Fibroblast of skin of abdomen (primary cell): ENCODE data around the gene INTS1.
"Not testable (repeated sequence)": the region's sequence is repeated elsewhere in the genome, so short reads cannot be mapped to it uniquely, and the experiment has no call there.

Source experiments
- DNase-seq: peaks from one replicate; pipeline ENCODE4 v3.0.0-alpha.2; 2013

Gene INTS1

DNA sequence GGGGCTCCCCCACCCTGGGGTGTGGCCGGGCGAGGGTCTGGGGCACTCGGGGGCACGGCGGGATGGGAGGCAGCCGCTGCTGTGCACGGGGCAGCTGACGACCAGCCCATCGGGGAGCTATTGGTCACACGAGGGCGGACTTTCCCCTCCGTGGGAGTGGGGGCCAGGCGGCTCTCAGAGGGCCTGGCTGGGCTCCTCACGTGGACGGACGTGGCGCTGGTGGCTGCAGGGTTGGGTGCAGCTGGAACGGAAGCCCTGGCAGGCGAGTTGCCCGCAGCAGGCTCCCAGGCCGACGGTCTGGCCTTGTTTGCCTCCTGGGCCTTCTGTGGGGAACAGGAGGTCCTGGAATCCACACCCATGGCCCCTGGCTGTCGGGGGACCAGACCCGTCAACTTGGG, 59.3 kb downstream of the INTS1 start:
- no peak for DNase-seq

DNA sequence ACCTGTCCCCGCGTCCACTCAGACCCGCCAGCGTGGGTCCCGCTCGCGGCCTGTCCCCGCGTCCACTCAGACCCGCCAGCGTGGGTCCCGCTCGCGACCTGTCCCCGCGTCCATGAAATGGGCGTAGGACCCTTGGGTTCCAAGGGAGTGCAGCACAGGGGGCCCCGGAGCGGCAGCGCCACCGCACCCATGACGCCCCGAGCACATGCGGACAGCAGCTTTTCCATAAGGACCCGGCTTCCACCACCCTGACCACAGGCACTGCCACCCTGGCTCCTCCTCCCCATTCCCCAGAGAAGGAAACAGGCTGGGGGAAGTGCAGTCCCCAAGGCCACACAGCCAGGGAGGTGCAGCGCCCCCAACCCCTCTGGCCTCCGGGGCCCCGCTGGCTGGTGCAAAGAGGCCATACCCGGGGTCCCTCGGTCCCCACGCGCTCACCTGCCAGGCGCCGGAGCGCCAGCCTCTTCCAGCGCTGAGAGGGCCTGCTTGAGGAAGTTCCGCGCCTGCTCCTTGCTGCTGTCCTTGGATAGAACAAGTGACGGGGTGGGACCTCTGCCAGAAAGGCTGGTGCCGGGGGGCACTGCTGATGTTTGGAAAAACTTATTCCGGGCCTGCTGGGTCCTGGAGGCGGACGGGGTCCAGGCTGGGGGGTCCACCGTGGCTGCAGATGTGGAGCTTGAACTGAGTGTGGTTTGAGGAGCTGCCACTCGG, 59.8 kb downstream of the INTS1 start:
- no peak for DNase-seq

DNA sequence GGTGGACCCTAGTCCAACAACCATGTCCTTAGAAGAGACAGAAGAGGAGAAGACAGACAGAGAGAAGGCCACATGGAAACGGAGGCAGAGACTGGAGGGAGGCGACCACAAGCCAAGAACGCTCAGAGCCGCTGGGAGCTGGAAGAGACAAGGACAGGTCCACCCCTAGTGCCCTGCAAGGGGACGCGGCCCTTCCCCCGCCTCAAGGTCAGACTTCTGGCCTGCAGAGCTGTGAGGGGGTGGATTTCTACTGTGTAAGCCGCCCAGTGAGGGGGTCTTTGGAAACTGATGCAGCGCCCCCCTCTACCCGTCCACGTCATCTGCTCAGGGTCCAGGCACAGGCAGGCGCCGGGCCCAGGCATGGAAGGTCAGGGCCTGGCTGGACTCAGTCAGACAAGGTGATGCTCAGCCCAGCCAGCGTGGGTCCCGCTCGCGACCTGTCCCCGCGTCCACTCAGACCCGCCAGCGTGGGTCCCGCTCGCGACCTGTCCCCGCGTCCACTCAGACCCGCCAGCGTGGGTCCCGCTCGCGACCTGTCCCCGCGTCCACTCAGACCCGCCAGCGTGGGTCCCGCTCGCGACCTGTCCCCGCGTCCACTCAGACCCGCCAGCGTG, 60.5 kb downstream of the INTS1 start:
- not testable (repeated sequence) for DNase-seq

DNA sequence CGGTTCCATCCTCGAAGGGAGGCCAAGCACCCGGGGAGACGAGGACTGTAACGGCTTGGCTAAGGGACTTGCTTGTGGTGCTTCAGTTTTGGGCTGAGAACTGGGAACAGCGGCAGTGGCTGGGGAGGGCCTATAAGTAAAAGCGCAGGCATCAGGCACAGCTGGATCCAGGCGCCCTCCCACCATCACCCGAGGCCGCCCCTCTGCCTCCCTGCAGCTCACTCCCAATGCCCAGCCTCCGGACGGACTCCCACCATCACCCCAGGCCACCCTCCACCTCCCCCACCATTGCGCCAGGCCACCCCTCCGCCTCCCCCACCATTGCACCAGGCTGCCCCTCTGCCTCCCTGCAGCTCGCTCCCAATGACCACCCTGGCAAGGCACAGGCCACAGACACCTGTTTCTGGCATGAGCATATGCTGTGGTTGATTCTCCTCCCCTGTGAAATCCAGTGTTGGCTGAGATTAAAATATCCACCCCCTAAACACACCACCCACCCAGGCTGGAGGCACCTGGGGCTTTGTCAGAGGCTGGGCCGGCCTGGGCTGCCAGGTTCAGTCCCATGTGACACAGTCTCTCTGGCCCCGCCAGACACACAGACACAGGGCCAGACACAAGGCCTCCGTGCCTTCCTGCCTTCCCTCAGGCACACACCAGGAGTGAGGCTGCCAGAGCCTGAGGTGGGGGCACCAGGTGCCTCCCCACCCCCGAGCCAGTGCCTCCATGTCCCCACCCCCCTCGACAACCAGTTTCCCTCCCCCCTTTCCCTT, 61.6 kb downstream of the INTS1 start:
- no peak for DNase-seq

DNA sequence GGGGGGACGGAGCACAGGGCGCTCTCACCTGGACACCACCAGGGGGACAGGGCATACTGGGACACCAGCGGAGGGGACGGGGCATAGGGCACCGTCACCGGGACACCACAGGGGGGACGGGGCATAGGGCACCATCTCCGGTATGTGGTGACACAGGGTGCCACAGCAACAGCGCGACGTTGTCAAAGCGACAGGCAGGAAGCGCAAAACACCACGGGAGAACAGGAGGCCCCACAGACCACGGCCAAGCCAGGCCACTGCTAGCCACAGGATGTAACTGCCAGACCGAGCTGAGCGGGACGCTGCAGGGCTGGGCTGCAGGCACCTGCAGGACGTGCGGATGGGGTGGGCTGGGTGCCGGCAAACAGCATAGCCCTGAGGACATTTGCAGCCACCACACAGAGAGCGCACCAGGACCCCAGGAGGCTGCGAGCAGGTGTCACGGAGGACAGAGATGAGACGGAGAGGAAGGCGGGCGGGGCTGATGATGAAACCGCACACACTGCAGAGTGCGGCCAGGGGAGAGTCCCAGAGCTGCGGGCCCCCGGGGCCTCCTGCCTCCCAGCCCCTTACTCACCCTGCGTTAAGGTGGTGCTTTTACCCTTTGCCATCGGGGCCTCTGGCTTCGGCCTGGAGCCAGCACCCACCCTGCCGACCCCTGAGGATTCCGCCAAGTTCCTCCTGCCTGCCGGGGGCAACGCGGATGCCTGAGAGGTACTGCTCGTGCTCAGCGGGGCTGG, 62.4 kb downstream of the INTS1 start:
- no peak for DNase-seq

DNA sequence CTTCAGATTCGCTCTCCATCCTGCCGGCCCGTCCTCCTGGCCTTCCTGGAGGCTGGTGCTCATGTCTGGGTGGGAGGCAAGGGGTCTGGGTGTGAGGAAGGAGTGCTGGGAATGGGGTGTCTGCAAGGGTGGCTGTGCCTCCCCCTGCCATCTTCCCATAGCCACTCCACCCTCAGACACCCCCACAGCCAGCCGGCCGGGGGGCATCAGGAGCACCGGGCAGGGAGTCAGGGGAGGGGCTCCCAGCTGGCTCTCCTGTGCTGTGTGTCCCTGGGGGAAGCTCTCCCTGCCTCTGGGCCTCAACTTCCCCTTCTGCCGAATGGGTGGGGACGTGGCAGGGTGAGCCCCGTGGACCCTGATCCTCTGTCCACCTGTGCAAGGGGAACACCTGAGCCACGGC, 63.6 kb downstream of the INTS1 start:
- DNase-seq = no peak

DNA sequence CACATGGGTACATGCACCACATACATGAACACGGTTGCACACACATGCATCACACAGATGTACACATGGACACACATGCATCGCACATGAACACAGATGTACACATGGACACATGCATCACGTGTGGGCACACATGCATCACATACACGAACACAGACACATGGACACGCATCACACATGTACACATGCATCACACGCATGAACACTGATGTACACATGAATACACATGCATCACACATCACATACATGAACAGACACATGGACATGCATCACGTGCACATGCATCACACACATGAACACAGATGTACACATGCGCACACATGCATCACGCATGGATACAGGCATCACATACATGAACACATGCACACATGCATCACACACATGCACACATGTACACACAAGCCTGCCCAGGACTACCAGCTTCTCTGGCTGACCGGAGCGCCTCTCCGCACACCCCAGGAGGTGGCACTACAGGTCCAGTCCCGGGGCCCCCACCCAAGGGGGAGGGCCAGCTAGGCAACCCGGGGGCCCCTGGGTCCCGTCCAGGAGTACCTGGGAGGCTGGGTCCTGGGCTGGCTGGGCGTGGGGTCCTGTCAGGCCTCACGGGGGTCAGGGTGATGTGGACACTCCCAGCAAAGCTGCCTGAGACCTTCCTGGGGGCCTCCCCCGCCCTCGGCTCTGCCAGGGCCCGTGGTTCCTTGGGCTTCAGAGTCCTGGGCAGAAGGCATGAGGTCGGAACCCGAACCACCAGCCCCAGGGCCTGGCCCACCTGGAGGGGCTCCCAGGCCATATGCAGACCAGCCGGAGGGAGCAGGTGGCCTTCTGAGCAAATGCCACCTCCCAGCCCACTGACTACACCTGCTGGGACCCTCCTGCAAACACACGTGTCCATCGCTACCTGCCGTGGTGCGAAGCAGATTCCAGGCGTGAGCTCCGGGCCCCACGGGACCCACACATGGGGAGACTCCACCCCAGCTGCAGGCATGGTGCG, 64.5 kb downstream of the INTS1 start:
- no peak for DNase-seq

DNA sequence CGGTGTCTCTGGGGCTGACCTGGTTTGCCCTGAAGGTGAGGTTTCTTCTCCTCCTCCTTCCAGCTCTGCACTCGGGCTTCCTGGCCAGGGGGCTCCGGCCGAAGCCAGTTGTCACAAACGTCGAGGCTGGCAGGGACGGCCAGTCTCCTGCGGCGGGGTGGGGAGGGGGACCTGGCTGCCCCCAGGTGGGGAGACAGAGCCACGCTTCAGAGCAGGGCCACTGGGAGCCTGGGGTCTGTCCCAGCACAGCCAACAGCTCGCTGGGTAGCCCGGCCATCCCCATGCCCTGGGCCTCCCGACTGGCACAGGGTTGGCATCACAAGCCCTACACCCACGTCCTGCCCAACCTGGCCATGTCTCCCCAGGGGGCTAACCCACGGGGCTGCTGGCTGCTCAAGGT, 65.4 kb downstream of the INTS1 start:
- DNase-seq = no peak

DNA sequence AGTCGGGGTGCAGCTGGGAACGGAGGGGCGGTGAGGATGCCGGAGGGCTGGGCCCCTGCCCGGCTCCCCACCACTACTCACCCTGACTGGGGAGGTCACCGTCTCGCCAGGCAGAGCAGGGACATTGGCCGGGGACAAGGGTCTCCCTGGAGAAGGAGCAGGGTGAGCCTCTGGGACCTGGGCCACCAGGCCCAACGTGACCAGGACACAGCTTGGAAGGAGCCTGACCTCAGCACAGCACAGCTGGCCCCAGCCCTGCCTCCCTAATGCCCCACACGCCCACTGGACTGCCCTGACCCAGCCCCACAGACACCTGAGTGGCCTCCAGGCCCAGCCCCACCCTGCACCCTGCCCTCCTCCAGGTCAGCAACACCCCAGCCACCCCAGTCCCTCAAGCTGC, 66.0 kb downstream of the INTS1 start:
- no peak for DNase-seq

DNA sequence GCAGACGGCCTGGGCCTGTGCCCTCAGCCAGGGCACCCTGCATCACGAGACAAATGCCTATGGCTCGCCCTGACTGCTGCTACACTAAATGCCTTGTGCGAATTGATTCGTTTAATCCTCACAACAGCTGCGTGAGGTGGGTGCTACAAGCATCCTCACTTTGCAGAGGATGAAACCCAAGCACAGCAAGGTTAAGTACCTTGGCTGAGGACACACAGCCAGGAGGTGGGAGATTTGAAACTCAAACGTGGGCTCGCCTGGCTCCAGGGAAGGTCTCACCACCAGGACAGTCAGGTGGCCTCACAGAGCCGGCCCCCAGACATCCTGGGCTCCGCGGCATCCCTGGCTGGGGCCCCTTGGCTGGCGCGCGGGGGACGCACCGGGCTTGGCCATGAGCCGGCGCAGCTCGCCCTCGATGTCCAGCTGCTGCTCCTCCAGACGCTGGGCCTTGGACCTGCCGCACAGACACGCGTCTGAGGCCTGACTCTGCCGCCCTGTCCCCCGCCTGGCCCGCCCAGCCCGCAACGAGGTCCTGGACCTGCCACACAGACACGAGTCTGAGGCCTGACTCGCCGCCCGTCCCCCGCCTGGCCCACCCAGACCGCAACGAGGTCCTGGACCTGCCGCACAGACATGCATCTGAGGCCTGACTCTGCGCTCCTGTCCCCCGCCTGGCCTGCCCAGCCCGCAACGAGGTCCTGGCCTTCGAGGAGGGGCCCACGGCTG, 66.9 kb downstream of the INTS1 start:
- DNase-seq = no peak

DNA sequence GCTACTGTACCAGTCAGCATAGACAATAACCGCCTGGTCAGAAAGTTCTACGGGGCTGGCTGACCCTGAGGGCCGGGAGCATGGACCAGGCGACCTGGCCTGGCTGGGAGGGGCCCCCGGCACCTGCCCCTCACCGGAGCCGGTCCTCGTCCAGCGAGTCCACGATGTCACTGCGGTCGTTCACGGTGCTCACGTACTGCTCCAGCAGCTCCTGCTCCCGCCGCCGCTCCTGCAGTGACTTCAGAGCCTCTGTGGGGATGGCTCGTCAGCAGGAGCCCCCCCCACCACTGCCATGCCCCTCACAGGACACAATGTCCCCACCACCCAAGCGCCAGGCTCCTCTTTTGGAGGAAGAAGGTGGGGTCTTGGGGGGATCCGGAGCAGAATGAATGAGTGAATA, 67.6 kb downstream of the INTS1 start:
- DNase-seq = no peak

DNA sequence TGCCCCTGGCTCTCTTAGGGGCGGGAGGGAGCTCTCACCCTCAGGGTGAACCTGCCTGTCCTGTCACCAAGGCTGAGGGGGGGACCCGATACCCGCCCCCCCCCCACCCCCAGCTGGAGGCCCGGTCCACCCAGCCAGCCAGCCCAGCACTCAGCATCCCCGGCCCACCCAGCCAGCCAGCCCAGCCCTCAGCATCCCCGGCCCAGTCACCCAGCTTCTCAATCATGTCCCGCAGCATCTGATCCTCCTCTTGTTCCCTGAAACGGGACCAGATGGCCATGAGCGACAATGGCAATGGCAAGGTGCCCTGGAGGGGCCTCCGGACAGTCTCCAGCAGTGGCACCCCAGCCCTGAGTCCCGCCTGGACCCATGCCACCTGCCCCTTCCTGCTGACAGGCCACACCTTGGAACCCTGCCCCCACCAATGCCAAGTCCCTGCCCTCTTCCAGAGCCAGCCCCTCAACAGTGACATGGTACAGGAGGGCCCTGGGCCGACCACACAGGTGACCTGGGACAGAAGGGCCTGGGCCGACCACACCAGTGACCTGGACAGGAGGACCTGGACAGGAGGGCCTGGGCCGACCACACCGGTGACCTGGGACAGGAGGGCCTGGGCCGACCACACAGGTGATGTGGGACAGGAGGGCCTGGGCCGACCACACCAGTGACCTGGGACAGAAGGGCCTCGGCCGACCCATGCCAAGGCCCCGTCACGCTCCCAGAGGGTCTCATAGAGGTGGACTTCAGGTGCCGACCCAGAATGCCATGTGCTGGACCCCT, 69.1 kb downstream of the INTS1 start:
- no peak for DNase-seq

DNA sequence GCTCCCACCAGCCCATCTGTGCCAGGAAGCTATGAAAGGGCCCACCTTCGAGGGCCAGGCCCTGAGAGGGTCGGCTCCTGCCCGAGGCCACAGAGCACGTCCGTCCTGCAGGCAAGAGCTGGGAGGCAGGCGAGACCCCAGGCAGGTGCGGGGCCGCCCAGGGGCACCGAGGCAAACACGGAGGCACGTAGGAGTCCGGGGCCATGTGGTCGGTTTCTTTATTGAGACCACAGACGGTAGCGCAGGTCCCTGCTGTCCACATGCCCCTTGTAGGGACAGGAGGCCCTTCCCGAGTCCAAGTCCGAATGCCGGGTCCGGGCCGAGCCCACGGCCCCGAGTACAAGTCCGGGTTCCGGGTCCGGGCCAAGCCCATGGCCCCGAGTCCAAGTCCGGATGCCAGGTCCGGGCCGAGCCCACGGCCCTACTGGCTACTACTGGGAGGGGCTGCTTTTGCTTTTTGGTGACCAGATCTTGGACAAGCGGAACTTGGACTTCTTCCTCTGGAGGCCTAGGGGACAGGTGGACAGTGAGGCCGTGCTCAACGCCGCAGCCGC, 69.9 kb downstream of the INTS1 start:
- DNase-seq = no peak

DNA sequence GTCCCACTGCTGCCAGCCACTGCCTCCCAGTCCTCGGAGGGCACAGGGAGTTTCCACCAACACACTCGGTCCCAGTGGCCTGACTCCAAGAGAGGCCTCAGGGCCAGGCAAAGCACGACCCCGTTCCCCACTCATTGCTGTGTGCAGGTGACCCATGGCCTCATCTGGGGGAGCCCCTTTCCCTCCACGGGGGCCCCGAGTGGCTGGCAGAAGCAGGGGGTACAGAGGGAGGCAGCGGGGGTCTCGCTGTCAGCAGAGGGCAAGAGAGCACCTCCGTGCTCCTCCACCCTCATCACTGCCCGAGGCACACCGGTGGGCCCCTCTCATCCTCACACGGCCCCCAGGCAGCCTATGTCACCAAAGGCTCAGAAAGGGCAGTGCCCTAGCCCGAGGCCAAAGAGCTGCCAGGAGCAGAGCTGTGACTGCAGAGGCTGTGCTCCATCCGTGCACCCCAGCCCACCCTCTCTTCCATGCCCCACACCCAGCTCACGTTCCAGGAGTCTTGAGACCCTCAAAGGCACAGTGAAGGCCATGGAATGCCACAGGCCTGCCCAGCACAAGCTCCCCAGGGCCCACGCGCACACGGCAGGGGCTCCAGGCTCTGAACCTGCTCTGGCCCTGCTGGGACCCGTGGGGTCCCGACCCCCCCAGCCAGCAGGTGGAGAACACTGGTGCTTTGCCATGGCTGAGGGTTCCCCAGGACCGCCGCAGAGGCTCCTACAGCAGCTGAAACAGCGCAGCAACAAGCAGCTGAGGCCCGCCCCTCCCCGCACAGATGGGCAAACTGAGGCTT, 70.9 kb downstream of the INTS1 start:
- no peak for DNase-seq

DNA sequence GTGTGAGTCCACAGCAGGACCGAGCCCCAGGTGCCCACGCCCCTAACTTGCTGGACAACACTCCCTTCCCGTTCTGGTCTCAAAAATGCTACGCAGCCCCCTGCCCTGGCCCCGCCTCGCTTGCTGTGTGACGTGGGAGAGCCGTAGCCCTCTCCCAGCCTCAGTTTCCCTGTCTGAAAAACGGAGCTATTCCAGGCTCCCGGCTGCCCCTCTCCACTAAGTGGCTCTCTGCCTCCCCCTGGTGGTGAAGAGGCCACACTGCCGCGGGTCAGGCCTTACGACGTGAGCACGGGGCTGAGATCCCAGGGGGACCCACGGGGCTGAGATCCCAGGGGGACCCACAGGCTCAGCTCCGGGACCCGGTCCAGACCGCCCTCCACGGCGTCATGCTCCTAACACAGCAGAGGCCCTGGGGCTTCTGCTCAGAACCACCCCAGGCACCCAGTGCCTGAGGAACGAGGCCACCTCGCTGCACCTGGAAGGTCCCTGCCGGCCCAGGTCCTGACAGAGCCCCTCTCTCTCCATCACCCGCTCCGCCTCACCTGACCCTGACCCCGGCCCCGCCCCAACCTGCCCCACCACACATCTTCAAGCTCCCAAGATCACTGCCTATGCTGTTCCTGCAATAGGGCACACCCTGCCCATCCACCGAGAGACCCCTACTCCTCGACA, 71.6 kb downstream of the INTS1 start:
- DNase-seq = peak; percentile 38

DNA sequence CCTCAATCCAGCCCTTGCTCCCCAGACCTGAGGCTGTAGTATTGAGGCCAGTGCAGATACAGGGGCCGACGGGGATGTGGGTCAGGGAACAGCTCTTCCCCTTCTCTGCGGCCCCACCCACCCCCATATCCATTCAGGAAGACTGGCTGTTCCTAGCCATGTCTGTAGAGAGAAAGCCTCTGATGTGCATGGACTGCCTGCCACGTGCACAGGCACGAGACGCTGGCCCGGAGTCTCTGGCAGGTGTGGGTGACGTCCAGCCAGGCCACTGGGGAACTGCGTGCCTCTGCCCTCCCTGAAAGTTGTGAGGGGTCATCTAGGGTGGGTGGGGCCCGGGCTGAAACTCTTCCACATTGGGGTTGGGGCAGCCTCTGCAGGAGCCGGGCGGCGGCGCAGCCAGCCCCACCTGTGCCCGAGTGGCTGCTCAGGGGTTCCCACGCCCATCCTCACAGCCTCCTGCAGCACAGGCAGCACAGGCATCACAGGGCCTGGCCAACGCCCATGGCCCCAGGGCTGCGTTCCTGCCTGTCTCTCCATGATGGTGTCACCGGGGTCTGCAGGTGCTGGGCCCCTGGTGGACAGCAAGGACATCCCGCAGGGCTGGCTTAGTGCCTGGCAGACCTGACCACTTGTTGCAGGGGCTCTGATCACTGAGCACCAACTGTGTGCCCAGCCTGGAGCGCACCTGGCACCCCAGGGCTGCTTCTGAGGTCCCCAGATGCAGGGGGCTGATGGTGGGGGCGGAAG, 72.4 kb downstream of the INTS1 start:
- no peak for DNase-seq

DNA sequence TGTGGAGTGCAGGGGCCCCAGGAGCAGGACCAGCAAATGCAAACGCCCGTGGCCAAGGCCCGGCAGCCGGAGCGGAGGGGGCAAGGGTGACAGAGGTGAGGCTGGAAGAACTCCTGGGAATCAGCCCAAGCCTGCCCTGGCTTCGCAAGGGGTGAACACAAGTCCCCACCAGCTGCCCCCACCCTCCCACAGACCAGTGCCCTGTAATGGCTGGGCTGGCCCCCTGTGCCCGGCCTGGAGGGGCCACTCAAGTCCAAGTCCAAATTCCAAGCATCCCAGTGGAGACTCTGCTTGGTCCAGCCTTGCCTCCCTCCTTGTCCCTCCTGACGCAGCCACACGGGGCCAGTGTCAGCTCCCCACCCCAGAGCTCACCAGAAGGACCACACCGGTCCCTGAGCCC, 73.0 kb downstream of the INTS1 start:
- no peak for DNase-seq
